HepG2 (cell line): Measurements from ENCODE around the gene CCNQ. TPM values are rescaled to one million over a fixed set of nuclear protein-coding genes. Genes with fewer than 3 reads are reported as not detected.

Source experiments
- ATAC-seq: fragments of 200-7000 bp; cut with Tn5 transposase; 3 replicates; pipeline ENCODE4 v1.9.1; 2020; ENCODE audit warnings: mild to moderate bottlenecking, moderate library complexity
- BruUV-seq: library from RNA; stranded (reverse); fragments of 400-500 nt; replicated peaks from 2 replicates; lab custom pipeline; 2021; lab: Mats Ljungman, UMichigan
- CTCF ChIA-PET: fragments of 300-600 bp; formaldehyde crosslinking; extraction: SDS; loops from one replicate; lab custom pipeline; 2021; ENCODE audit warnings: low total read pairs, inconsistent platforms, low intra/inter-chr PET ratio; lab: Yijun Ruan, JAX
- POLR2A ChIA-PET: fragments of 350-600 bp; sonication (Branson Sonifier 250); formaldehyde crosslinking; loops from one replicate; lab custom pipeline; 2020; ENCODE audit warnings: antibody characterized with exemption, inconsistent platforms; lab: Yijun Ruan, JAX
- DNase-seq: peaks from one replicate; pipeline ENCODE4 v3.0.0-alpha.2; 2015; ENCODE audit warnings: low spot score
- FAIRE-seq: peaks from 3 replicates; lab custom pipeline; 2011; peaks lifted over from hg19 to GRCh38; lab: Jason Lieb, UNC
- H2AFZ ChIP-seq: one replicate; pipeline ENCODE4 v1.6.1; 2011; ENCODE audit warnings: low read length, inconsistent platforms
- H3K27ac ChIP-seq: fragments of 300-600 bp; 3 replicates; pipeline ENCODE4 v1.8.0; 2011; ENCODE audit warnings: mixed run types, mild to moderate bottlenecking, mixed read lengths, low read length, inconsistent platforms; ENCODE audit not compliant: insufficient read depth; ENCODE audit errors: extremely low read length
- H3K27me3 ChIP-seq, 2 experiments: fragments of 200-600 bp in 1 of 2; 2 replicates in 1 of 2; 3 replicates in 1 of 2; pipeline versions ENCODE4 v1.6.0 to v1.8.0; 2011; ENCODE audit warnings: low read length in 2 of 2, mild to moderate bottlenecking in 2 of 2, moderate library complexity in 2 of 2, inconsistent platforms in 1 of 2; ENCODE audit not compliant: insufficient read depth in 2 of 2, control insufficient read depth in 1 of 2
- H3K36me3 ChIP-seq, 2 experiments: fragments of 200-600 bp in 1 of 2; replicated peaks in 1 of 2; 2 replicates in 1 of 2; 3 replicates in 1 of 2; pipeline versions ENCODE4 v1.5.1 to v1.8.0; 2011; ENCODE audit warnings: low read length in 2 of 2, inconsistent platforms in 1 of 2; ENCODE audit not compliant: insufficient read depth in 2 of 2, control insufficient read depth in 1 of 2
- H3K4me1 ChIP-seq: 2 replicates; pipeline ENCODE4 v1.5.1; 2012; ENCODE audit warnings: low read length, inconsistent platforms; ENCODE audit not compliant: insufficient read depth
- H3K4me2 ChIP-seq: 2 replicates; pipeline ENCODE4 v1.6.0; 2011; ENCODE audit warnings: low read depth, low read length, inconsistent platforms
- H3K4me3 ChIP-seq, 3 experiments: fragments of 200-600 bp in 1 of 3; sonication (generic), shearing (Covaris generic) in 1 of 3; replicated peaks in 1 of 3; 2 replicates each; pipeline ENCODE4 v1.5.1; 2011 to 2016; ENCODE audit warnings: low read length in 3 of 3, inconsistent platforms in 2 of 3, low read depth in 2 of 3, mild to moderate bottlenecking in 2 of 3, control low read depth in 1 of 3, mixed read lengths in 1 of 3; ENCODE audit not compliant: insufficient read depth in 1 of 3
- H3K79me2 ChIP-seq: one replicate; pipeline ENCODE4 v1.6.1; 2011; ENCODE audit warnings: low read length, inconsistent platforms; ENCODE audit not compliant: insufficient read depth
- H3K9ac ChIP-seq: 2 replicates; pipeline ENCODE4 v1.6.0; 2011; ENCODE audit warnings: mild to moderate bottlenecking, low read depth, low read length, inconsistent platforms; ENCODE audit not compliant: insufficient read depth
- H3K9me3 ChIP-seq: 2 replicates; pipeline ENCODE4 v1.5.1; 2012; ENCODE audit warnings: mild to moderate bottlenecking, low read length
- H4K20me1 ChIP-seq: 2 replicates; pipeline ENCODE4 v1.6.0; 2011; ENCODE audit warnings: inconsistent platforms, mild to moderate bottlenecking, low read length, moderate library complexity; ENCODE audit not compliant: insufficient read depth
- GFI1 ChIP-seq: sonication (generic); formaldehyde crosslinking; IDR thresholded peaks from 2 replicates; pipeline ENCODE4 v1.5.0; 2020; ENCODE audit warnings: missing genetic modification reagents, mild to moderate bottlenecking, borderline replicate concordance
- RAD51 ChIP-seq: fragments of 450-650 bp; IDR thresholded peaks from 2 replicates; pipeline ENCODE4 v1.6.1; 2016; ENCODE audit warnings: borderline replicate concordance
- SSRP1 ChIP-seq: IDR thresholded peaks from 2 replicates; pipeline ENCODE4 v1.6.1; 2016; ENCODE audit warnings: control low read depth
- ZMYM3 ChIP-seq: sonication (generic); formaldehyde crosslinking; IDR thresholded peaks from 2 replicates; pipeline ENCODE4 v1.5.1; 2020; ENCODE audit warnings: mild to moderate bottlenecking, missing genetic modification reagents
- ZNF350 ChIP-seq: sonication (generic); formaldehyde crosslinking; IDR thresholded peaks from 2 replicates; pipeline ENCODE4 v1.4.0; 2020; ENCODE audit warnings: mild to moderate bottlenecking, low read depth, missing genetic modification reagents, borderline replicate concordance
- WGBS: methylation state at CpG from one replicate; pipeline ENCODE4 v1.1.6; 2017; ENCODE audit warnings: low lambda C conversion rate; 5-methylcytosine and 5-hydroxymethylcytosine counted together
- in situ Hi-C: cut with HindIII; loops from 2 replicates; pipeline ENCODE4 v1.10.0; 2017; ENCODE audit warnings: low pct_unique_long_range_greater_than_20kb; ENCODE audit not compliant: extremely low pct_ligation_motif_present
- intact Hi-C: fragments of 100-400 bp; cut with micrococcal nuclease; formaldehyde crosslinking; loops from one replicate; pipeline ENCODE4 v1.10.0; 2022; ENCODE audit not compliant: unreplicated experiment
- polyA plus RNA-seq, 8 experiments: library from polyadenylated mRNA; depleted of rRNA in 3 of 8; stranded (reverse) in 7 of 8; unstranded in 1 of 8; fragments of >200 nt; fragmentation: Illumina TruSeq in 4 of 8; extraction: Trizol in 4 of 8; gene quantifications; 2 replicates each; pipeline versions ENCODE4 v1.2.1 to v1.2.3, GENCODE V29; 2011 to 2016; ENCODE audit warnings: low read depth in 4 of 8, missing spikeins in 1 of 8, mixed read lengths in 1 of 8; ENCODE audit not compliant: insufficient read depth in 1 of 8
- total RNA-seq, 5 experiments: library from RNA; depleted of rRNA; stranded (reverse); fragments of >200 nt; fragmentation: Illumina TruSeq; extraction: Trizol; gene quantifications; 2 replicates each; pipeline ENCODE4 v1.2.3, GENCODE V29; 2016; ENCODE audit warnings: low read depth in 1 of 5
- TF ChIP-seq, protein P1 (sequence below): sonication (generic); formaldehyde crosslinking; IDR thresholded peaks from 2 replicates; pipeline ENCODE4 v1.4.0; 2020; ENCODE audit warnings: missing genetic modification reagents
- TF ChIP-seq, protein P2 (sequence below): IDR thresholded peaks from 2 replicates; pipeline ENCODE4 v1.4.0; 2020; ENCODE audit warnings: mild to moderate bottlenecking, missing genetic modification reagents
- TF ChIP-seq, protein P3 (sequence below): sonication (generic); formaldehyde crosslinking; IDR thresholded peaks from 2 replicates; pipeline ENCODE4 v1.5.1; 2020; ENCODE audit warnings: mild to moderate bottlenecking, missing genetic modification reagents, moderate library complexity

Gene CCNQ
- total and polyA plus RNA-seq, 2 of the 13 experiments (the other 11 are each of a cell fraction or from before 2014, with no cell fraction given): 15.0 to 25.5 TPM

DNA sequence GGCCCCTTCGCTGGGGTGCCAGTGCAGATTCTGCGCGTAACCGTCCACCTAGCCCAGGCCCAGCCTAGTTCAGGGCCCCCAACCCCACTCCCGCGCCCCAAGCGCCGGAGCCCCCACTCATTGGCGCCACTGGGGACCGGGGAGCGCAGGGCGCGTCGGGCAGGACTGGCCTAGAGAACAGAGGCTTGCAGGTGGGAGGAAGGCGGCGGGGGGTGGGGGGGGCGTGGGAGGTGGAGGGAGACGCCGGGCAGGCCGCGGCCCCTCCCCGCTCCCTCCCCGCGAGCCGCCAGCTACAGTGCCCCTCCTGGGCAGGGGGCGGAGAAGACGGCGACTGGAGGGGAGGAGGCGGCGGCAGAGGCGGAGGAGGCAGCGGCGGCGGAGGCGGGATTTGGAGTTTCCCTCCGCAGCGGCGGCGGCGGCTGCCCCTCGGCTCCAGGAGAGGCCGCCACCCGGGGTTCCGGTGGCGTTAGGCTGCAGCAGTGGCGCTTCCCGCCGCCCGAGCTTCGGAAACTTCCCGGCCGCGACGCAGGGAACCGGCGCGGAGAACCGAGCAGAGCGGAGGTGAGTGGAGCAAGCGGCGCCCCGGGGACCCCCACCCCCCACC, 43.2 kb upstream of the CCNQ start (continued):
- TF ChIP-seq, protein P1, sequence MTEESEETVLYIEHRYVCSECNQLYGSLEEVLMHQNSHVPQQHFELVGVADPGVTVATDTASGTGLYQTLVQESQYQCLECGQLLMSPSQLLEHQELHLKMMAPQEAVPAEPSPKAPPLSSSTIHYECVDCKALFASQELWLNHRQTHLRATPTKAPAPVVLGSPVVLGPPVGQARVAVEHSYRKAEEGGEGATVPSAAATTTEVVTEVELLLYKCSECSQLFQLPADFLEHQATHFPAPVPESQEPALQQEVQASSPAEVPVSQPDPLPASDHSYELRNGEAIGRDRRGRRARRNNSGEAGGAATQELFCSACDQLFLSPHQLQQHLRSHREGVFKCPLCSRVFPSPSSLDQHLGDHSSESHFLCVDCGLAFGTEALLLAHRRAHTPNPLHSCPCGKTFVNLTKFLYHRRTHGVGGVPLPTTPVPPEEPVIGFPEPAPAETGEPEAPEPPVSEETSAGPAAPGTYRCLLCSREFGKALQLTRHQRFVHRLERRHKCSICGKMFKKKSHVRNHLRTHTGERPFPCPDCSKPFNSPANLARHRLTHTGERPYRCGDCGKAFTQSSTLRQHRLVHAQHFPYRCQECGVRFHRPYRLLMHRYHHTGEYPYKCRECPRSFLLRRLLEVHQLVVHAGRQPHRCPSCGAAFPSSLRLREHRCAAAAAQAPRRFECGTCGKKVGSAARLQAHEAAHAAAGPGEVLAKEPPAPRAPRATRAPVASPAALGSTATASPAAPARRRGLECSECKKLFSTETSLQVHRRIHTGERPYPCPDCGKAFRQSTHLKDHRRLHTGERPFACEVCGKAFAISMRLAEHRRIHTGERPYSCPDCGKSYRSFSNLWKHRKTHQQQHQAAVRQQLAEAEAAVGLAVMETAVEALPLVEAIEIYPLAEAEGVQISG (CRISPR knock-in tag): 0 out of 2 replicates have a peak, but pooled peaks have one; percentile 16
- no peak for TF ChIP-seq SSRP1
- TF ChIP-seq, protein P2, sequence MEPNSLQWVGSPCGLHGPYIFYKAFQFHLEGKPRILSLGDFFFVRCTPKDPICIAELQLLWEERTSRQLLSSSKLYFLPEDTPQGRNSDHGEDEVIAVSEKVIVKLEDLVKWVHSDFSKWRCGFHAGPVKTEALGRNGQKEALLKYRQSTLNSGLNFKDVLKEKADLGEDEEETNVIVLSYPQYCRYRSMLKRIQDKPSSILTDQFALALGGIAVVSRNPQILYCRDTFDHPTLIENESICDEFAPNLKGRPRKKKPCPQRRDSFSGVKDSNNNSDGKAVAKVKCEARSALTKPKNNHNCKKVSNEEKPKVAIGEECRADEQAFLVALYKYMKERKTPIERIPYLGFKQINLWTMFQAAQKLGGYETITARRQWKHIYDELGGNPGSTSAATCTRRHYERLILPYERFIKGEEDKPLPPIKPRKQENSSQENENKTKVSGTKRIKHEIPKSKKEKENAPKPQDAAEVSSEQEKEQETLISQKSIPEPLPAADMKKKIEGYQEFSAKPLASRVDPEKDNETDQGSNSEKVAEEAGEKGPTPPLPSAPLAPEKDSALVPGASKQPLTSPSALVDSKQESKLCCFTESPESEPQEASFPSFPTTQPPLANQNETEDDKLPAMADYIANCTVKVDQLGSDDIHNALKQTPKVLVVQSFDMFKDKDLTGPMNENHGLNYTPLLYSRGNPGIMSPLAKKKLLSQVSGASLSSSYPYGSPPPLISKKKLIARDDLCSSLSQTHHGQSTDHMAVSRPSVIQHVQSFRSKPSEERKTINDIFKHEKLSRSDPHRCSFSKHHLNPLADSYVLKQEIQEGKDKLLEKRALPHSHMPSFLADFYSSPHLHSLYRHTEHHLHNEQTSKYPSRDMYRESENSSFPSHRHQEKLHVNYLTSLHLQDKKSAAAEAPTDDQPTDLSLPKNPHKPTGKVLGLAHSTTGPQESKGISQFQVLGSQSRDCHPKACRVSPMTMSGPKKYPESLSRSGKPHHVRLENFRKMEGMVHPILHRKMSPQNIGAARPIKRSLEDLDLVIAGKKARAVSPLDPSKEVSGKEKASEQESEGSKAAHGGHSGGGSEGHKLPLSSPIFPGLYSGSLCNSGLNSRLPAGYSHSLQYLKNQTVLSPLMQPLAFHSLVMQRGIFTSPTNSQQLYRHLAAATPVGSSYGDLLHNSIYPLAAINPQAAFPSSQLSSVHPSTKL: peak; percentile 1; the same call in 1 of the 2 replicates
- no peak for TF ChIP-seq RAD51

DNA sequence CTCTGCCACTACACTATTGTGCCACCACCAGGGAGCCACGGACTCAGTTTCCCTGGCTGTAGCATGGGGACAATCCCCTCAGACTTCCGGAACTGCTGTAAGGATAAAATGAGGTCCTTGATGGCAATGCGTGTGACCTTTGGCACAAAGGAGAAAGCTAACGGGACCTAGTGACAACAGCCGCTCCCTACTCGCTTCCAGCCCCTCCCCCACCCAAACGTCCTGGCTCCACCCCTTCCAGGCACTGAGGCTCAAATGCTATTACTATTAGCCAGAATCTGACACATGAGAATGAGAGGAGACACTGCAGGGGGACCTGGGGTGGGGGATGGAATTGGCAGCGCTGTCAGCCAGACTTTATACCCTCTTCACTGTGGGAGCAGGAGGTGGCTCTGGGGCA, 42.7 kb upstream of the CCNQ start:
- H3K4me2 ChIP-seq: peak overlapping the region; percentile 53
- peak overlapping the region; percentile 34 to 87 (median 75); a peak in 4 of 6 replicates for H3K4me3 ChIP-seq
- POLR2A ChIA-PET: interaction anchor here (0.8 to 15.1 kb wide), 3 partner anchors 10 to 31 kb away, joined by 5 to 596 read pairs (median 10); no protein-coding TSS in a partner anchor
- WGBS: 5% methylated on average over 4 of the region's 8 CpGs
- no peaks in the 10 kb centered on the region for H3K9me3 ChIP-seq
- peaks cover 36% of the 10 kb centered on the region for H3K79me2 ChIP-seq
- FAIRE-seq: peak; percentile 77
- ATAC-seq: peak; percentile 18
- peak overlapping the region; percentile 28; the same call in 1 of the 2 replicates for H3K9ac ChIP-seq
- H3K27ac ChIP-seq: peak overlapping the region; percentile 72
- no peak overlapping the region for H2AFZ ChIP-seq
- no TSS peak for BruUV-seq
- in situ Hi-C loops (no loop called here), intact Hi-C loops (no loop called here)
- CTCF ChIA-PET: no interaction called here
- no peaks in the 10 kb centered on the region for H4K20me1 ChIP-seq
- H3K27me3 ChIP-seq: no peaks in the 10 kb centered on the region
- H3K4me1 ChIP-seq: peaks cover 67% of the 10 kb centered on the region
- peak; percentile 59 for DNase-seq
- no peaks in the 10 kb centered on the region for H3K36me3 ChIP-seq
- TF ChIP-seq, protein P3, sequence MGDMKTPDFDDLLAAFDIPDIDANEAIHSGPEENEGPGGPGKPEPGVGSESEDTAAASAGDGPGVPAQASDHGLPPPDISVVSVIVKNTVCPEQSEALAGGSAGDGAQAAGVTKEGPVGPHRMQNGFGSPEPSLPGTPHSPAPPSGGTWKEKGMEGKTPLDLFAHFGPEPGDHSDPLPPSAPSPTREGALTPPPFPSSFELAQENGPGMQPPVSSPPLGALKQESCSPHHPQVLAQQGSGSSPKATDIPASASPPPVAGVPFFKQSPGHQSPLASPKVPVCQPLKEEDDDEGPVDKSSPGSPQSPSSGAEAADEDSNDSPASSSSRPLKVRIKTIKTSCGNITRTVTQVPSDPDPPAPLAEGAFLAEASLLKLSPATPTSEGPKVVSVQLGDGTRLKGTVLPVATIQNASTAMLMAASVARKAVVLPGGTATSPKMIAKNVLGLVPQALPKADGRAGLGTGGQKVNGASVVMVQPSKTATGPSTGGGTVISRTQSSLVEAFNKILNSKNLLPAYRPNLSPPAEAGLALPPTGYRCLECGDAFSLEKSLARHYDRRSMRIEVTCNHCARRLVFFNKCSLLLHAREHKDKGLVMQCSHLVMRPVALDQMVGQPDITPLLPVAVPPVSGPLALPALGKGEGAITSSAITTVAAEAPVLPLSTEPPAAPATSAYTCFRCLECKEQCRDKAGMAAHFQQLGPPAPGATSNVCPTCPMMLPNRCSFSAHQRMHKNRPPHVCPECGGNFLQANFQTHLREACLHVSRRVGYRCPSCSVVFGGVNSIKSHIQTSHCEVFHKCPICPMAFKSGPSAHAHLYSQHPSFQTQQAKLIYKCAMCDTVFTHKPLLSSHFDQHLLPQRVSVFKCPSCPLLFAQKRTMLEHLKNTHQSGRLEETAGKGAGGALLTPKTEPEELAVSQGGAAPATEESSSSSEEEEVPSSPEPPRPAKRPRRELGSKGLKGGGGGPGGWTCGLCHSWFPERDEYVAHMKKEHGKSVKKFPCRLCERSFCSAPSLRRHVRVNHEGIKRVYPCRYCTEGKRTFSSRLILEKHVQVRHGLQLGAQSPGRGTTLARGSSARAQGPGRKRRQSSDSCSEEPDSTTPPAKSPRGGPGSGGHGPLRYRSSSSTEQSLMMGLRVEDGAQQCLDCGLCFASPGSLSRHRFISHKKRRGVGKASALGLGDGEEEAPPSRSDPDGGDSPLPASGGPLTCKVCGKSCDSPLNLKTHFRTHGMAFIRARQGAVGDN (CRISPR knock-in tag): peak; percentile 22
- 0 out of 2 replicates have a peak, but pooled peaks have one; percentile 31 for TF ChIP-seq ZMYM3 (CRISPR knock-in tag)
- no peak for TF ChIP-seq GFI1
- TF ChIP-seq ZNF350 (CRISPR knock-in tag): 0 out of 2 replicates have a peak, but pooled peaks have one; percentile 29
